H9 (cell line): ENCODE measurements around the gene USH2A. TPM values are rescaled to one million over a fixed set of nuclear protein-coding genes. Genes with fewer than 3 reads are reported as not detected.

Source experiments
- DNase-seq: peaks from one replicate; pipeline ENCODE4 v3.0.0-alpha.2; 2017
- H2AFZ ChIP-seq: one replicate; pipeline ENCODE4 v1.6.1; 2013; ENCODE audit warnings: mild to moderate bottlenecking, low read length, control low read depth, moderate library complexity
- H2AK5ac ChIP-seq: 2 replicates; pipeline ENCODE4 v1.6.1; 2013; ENCODE audit warnings: low read length, control low read depth, mixed read lengths; ENCODE audit not compliant: insufficient read length
- H2BK120ac ChIP-seq: one replicate; pipeline ENCODE4 v1.6.1; 2013; ENCODE audit warnings: low read depth, mild to moderate bottlenecking, low read length, control low read depth, inconsistent platforms; ENCODE audit not compliant: poor library complexity, severe bottlenecking
- H2BK12ac ChIP-seq: 2 replicates; pipeline ENCODE4 v1.6.1; 2013; ENCODE audit warnings: low read length, control low read depth, mixed read lengths, low read depth; ENCODE audit not compliant: insufficient read length
- H2BK15ac ChIP-seq: 2 replicates; pipeline ENCODE4 v1.6.1; 2013; ENCODE audit warnings: low read depth, low read length, control low read depth
- H2BK20ac ChIP-seq: one replicate; pipeline ENCODE4 v1.6.1; 2013; ENCODE audit warnings: low read depth, mild to moderate bottlenecking, low read length, control low read depth, inconsistent platforms; ENCODE audit not compliant: poor library complexity, severe bottlenecking
- H2BK5ac ChIP-seq: 2 replicates; pipeline ENCODE4 v1.6.1; 2013; ENCODE audit warnings: low read length, control low read depth, mixed read lengths; ENCODE audit not compliant: insufficient read length
- H3K14ac ChIP-seq: 2 replicates; pipeline ENCODE4 v1.6.1; 2013; ENCODE audit warnings: low read length, control low read depth; ENCODE audit not compliant: insufficient read depth
- H3K18ac ChIP-seq: 2 replicates; pipeline ENCODE4 v1.6.1; 2013; ENCODE audit warnings: low read depth, mild to moderate bottlenecking, mixed read lengths, low read length, control low read depth; ENCODE audit not compliant: insufficient read length
- H3K23ac ChIP-seq: 2 replicates; pipeline ENCODE4 v1.6.1; 2013; ENCODE audit warnings: low read length, control low read depth, mixed read lengths, low read depth; ENCODE audit not compliant: insufficient read length
- H3K23me2 ChIP-seq: 2 replicates; pipeline ENCODE4 v1.6.1; 2013; ENCODE audit warnings: low read depth, mild to moderate bottlenecking, mixed read lengths, low read length, control low read depth; ENCODE audit not compliant: insufficient read length, poor library complexity, severe bottlenecking
- H3K27ac ChIP-seq: 2 replicates; pipeline ENCODE4 v1.5.1; 2013; ENCODE audit warnings: low read length, control low read depth, mixed read lengths, low read depth; ENCODE audit not compliant: insufficient read length
- H3K27me3 ChIP-seq: 2 replicates; pipeline ENCODE4 v1.6.1; 2013; ENCODE audit warnings: low read length, control low read depth, inconsistent platforms; ENCODE audit not compliant: insufficient read depth
- H3K4ac ChIP-seq: 2 replicates; pipeline ENCODE4 v1.6.1; 2013; ENCODE audit warnings: low read depth, mild to moderate bottlenecking, control low read depth, inconsistent platforms, low read length, moderate library complexity
- H3K4me1 ChIP-seq: 2 replicates; pipeline ENCODE4 v1.6.1; 2013; ENCODE audit warnings: low read length, control low read depth, inconsistent platforms; ENCODE audit not compliant: insufficient read depth
- H3K4me2 ChIP-seq: 2 replicates; pipeline ENCODE4 v1.6.1; 2013; ENCODE audit warnings: low read length, control low read depth, mixed read lengths; ENCODE audit not compliant: insufficient read length, insufficient read depth
- H3K56ac ChIP-seq: 2 replicates; pipeline ENCODE4 v1.6.1; 2013; ENCODE audit warnings: low read depth, mild to moderate bottlenecking, mixed read lengths, low read length, control low read depth; ENCODE audit not compliant: insufficient read length
- H3K79me1 ChIP-seq: 2 replicates; pipeline ENCODE4 v1.6.1; 2013; ENCODE audit warnings: low read depth, mild to moderate bottlenecking, moderate library complexity, low read length, control low read depth, inconsistent platforms; ENCODE audit not compliant: insufficient read depth, poor library complexity, severe bottlenecking
- H3K79me2 ChIP-seq: 2 replicates; pipeline ENCODE4 v1.6.1; 2013; ENCODE audit warnings: low read length, control low read depth, inconsistent platforms; ENCODE audit not compliant: insufficient read depth
- H3K9ac ChIP-seq: 2 replicates; pipeline ENCODE4 v1.6.1; 2013; ENCODE audit warnings: low read length, control low read depth, mixed read lengths; ENCODE audit not compliant: insufficient read length; ENCODE audit errors: extremely low read depth
- H3K9me3 ChIP-seq: one replicate; pipeline ENCODE4 v1.6.1; 2013; ENCODE audit warnings: low read depth, low read length, inconsistent platforms; ENCODE audit not compliant: control insufficient read depth
- H3T11ph ChIP-seq: one replicate; pipeline ENCODE4 v1.6.1; 2013; ENCODE audit warnings: mild to moderate bottlenecking, low read length, control low read depth, inconsistent platforms
- H4K20me1 ChIP-seq: one replicate; pipeline ENCODE4 v1.6.1; 2013; ENCODE audit not compliant: control insufficient read depth, insufficient read length, insufficient read depth
- H4K5ac ChIP-seq: 2 replicates; pipeline ENCODE4 v1.6.1; 2013; ENCODE audit warnings: low read depth, mild to moderate bottlenecking, mixed read lengths, low read length, control low read depth; ENCODE audit not compliant: insufficient read length
- H4K8ac ChIP-seq: replicated peaks from 2 replicates; pipeline ENCODE4 v1.6.1; 2013; ENCODE audit warnings: low read length, control low read depth, mixed read lengths, low read depth; ENCODE audit not compliant: insufficient read length
- H4K91ac ChIP-seq: 2 replicates; pipeline ENCODE4 v1.6.1; 2013; ENCODE audit warnings: low read depth, mild to moderate bottlenecking, moderate library complexity, mixed read lengths, low read length, control low read depth; ENCODE audit not compliant: insufficient read length
- H3K27ac Mint-ChIP-seq, 3 experiments: 2 replicates in 2 of 3; 3 replicates in 1 of 3; pipeline ENCODE4 v1.8.0; 2020 to 2021; ENCODE audit warnings: mixed read lengths in 3 of 3, mild to moderate bottlenecking in 1 of 3, moderate library complexity in 1 of 3
- H3K27me3 Mint-ChIP-seq: 2 replicates; pipeline ENCODE4 v1.8.0; 2021; ENCODE audit warnings: low read depth, mild to moderate bottlenecking, moderate library complexity, mixed read lengths
- H3K36me3 Mint-ChIP-seq, 3 experiments: 2 replicates in 2 of 3; 3 replicates in 1 of 3; pipeline ENCODE4 v1.8.0; 2020 to 2021; ENCODE audit warnings: low read depth in 3 of 3, mixed read lengths in 3 of 3; ENCODE audit not compliant: insufficient read depth in 1 of 3
- H3K4me1 Mint-ChIP-seq, 2 experiments: 2 replicates each; pipeline ENCODE4 v1.8.0; 2020; ENCODE audit warnings: mixed read lengths in 2 of 2
- H3K4me3 Mint-ChIP-seq, 2 experiments: 2 replicates in 1 of 2; 3 replicates in 1 of 2; pipeline ENCODE4 v1.8.0; 2020 to 2021; ENCODE audit warnings: mild to moderate bottlenecking in 2 of 2, mixed read lengths in 2 of 2, moderate library complexity in 1 of 2
- H3K9me3 Mint-ChIP-seq, 2 experiments: 2 replicates in 1 of 2; 3 replicates in 1 of 2; pipeline ENCODE4 v1.8.0; 2020; ENCODE audit warnings: mild to moderate bottlenecking in 2 of 2, mixed read lengths in 2 of 2, moderate library complexity in 1 of 2
- CTCF ChIP-seq: fragments of 200-600 bp; sonication (generic); conservative IDR thresholded peaks from 3 replicates; pipeline ENCODE4 v1.8.0; 2021; ENCODE audit warnings: antibody characterized with exemption, mild to moderate bottlenecking
- total RNA-seq: library from RNA; stranded (reverse); gene quantifications from 2 replicates; pipeline ENCODE4 v1.2.1, GENCODE V29; 2021

Gene USH2A
- total RNA-seq, 1 experiment from 2014 or later: 0.11 TPM

- Histone ChIP-seq H3K56ac (no peak overlapping the region), H3K9ac (no peak overlapping the region), H2AFZ (no peak overlapping the region), H3K79me1 (no peaks in the 10 kb centered on the region), H3K18ac (no peak overlapping the region), H3K23me2 (no peaks in the 10 kb centered on the region), H4K8ac (no peak overlapping the region), H2AK5ac (no peak overlapping the region), H3T11ph (no peak overlapping the region), H2BK15ac (no peak overlapping the region), H3K79me2 (no peaks in the 10 kb centered on the region), H3K14ac (no peak overlapping the region), H2BK120ac (no peak overlapping the region), H3K27ac (no peak overlapping the region), H3K4ac (no peak overlapping the region), H4K20me1 (no peaks in the 10 kb centered on the region), H2BK12ac (no peak overlapping the region), H3K27me3 (no peaks in the 10 kb centered on the region), H3K4me2 (no peak overlapping the region), H4K91ac (no peak overlapping the region), H2BK5ac (no peak overlapping the region), H3K4me1 (no peaks in the 10 kb centered on the region), H3K23ac (no peak overlapping the region), H3K9me3 (no peaks in the 10 kb centered on the region), H4K5ac (no peak overlapping the region), H2BK20ac (no peak overlapping the region)
- Mint-ChIP-seq H3K4me3 (no peak overlapping the region), H3K9me3 (no peaks in the 10 kb centered on the region), H3K27ac (no peak overlapping the region), H3K27me3 (no peaks in the 10 kb centered on the region), H3K36me3 (no peaks in the 10 kb centered on the region), H3K4me1 (0 out of 4 replicates have a peak, but pooled peaks cover 0 to 2% of the 10 kb centered on the region in 2 experiments)
- TF ChIP-seq CTCF: no peak
- no peak for DNase-seq
Observed at GRCh38 chr1:216434232-216434631, 11.0 kb upstream of the USH2A start.
